Fibroblast of villous mesenchyme (primary cell): Measurements from ENCODE around the gene SCUBE2. TPM values are rescaled to one million over a fixed set of nuclear protein-coding genes. Genes with fewer than 3 reads are reported as not detected.

Experiments
- DNase-seq: peaks from one replicate; pipeline ENCODE4 v3.0.0-alpha.2; 2010; ENCODE audit warnings: low read depth
- H3K4me3 ChIP-seq: 2 replicates; pipeline ENCODE4 v1.5.1; 2011; ENCODE audit warnings: low read depth, mild to moderate bottlenecking, low read length
- total RNA-seq: library from RNA; depleted of rRNA; stranded (reverse); fragments of >200 nt; gene quantifications from 2 replicates; pipeline ENCODE4 v1.2.3, GENCODE V29; 2012
- TF ChIP-seq, protein P1 (sequence below): IDR thresholded peaks from 2 replicates; pipeline ENCODE4 v1.5.1; 2012; ENCODE audit warnings: low read depth, mild to moderate bottlenecking, low read length; ENCODE audit not compliant: insufficient read depth

SCUBE2 gene
- total RNA-seq, result 0.97 and 1.3 TPM in 2 replicates

DNA sequence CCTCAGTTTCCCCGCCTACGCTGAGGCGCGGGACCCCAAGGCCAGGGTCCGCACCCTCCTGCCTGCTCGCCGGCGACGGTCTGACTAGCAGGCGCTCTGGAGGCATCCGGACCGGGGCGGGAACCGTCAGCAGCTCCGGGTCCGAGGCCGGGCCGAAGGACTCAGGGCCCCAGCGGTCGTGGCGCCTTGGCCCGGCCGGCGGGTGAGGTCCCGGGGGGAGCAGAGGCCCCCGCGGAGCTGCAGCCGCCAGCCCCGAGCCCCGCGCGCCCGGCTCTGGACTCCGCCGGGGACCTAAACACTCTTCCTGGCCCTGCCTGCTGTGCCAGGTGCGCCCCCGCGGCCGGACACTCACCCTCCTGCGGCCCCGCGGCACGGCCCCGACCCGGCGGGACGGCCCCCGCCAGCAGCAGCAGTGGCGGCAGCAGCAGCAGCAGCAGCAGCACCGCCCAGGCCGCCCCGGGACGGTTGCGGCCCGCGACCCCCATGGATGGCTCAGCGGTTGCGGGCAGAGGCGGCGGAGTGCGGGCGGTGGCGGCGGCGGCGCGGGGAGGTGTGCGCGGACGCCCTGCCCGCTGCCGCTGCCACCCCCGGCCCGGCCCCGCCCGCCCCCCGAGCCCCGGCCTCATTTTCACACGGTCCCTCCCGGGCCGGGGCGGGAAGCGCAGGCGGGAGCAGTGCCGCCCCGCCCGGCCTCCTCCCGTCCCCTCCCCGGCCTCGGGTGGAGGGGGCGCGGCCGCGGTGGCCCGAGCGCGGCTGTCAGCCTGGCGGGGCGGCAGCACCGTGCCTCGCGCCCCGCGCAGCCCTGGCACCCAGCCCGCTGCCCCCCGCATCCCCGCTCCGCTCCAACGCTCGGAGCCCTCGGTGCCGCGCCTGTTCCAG is at the start of gene SCUBE2:
Gene SCUBE2 (minus strand): TSS at position 556 of the 879 bp plus-strand sequence. CDS start 71 bp downstream, at position 485.
- DNase-seq, result no peak
- peak within 1 kb of the TSS; percentile 48 for H3K4me3 ChIP-seq
- TF ChIP-seq, protein P1, sequence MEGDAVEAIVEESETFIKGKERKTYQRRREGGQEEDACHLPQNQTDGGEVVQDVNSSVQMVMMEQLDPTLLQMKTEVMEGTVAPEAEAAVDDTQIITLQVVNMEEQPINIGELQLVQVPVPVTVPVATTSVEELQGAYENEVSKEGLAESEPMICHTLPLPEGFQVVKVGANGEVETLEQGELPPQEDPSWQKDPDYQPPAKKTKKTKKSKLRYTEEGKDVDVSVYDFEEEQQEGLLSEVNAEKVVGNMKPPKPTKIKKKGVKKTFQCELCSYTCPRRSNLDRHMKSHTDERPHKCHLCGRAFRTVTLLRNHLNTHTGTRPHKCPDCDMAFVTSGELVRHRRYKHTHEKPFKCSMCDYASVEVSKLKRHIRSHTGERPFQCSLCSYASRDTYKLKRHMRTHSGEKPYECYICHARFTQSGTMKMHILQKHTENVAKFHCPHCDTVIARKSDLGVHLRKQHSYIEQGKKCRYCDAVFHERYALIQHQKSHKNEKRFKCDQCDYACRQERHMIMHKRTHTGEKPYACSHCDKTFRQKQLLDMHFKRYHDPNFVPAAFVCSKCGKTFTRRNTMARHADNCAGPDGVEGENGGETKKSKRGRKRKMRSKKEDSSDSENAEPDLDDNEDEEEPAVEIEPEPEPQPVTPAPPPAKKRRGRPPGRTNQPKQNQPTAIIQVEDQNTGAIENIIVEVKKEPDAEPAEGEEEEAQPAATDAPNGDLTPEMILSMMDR, result no peak

DNA sequence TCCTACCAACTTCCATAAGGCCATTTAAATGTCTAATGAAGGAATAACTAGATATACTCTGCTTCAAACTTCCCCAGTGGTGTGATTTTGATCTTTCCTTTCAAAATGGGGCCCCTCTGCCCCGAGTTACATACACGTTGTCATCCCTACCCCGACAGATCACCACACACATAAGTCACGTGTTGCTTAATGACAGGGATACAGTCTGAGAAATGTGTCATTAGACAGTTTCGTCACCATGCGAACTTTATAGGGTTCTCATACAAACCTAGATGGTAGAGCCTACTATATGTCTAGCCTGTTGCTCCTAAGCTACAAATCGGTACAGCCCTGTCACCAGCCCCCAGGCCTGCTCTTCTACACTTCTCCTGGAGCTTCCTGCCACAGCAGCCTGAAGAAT is 49.8 kb upstream of the SCUBE2 start:
- TF ChIP-seq, protein P1, result no peak
- no peak for DNase-seq
- no peak overlapping the region for H3K4me3 ChIP-seq

DNA sequence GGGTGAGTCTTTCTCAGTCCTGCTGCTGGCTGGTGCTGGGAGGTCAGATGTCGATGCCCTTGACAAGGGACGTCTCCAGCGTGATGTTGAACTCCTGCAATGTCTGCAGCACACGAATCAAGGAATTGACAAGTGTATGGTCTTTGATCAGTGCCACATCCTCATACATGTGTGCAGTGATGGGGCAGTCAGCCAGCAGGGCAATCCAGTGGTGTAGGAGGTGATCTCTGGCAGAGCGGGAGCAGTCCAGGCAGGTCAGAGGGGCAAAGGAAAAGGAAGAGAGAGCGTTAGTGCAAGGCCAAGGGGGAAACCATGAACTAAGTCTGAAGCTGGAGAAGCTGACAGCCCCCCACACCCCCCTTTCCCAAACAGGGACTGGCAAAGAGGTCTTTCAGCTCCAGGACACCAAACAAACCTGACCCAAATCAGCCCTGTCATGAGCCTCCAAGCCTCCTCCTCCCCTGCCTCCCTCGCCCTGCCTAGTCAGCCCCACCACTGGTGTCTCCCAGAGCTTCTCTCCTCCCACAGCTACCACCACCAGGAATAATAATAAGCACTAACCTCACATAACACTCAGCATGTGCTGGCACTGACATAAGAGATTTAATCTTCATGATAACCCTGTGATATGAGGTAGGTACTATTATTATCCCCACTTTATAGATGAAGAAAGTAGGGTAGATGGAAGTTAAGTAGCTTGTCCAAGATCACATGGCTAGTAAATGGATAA is 48.4 kb upstream of the SCUBE2 start:
- TF ChIP-seq, protein P1, result no peak
- no peak overlapping the region for H3K4me3 ChIP-seq
- DNase-seq, result no peak

DNA sequence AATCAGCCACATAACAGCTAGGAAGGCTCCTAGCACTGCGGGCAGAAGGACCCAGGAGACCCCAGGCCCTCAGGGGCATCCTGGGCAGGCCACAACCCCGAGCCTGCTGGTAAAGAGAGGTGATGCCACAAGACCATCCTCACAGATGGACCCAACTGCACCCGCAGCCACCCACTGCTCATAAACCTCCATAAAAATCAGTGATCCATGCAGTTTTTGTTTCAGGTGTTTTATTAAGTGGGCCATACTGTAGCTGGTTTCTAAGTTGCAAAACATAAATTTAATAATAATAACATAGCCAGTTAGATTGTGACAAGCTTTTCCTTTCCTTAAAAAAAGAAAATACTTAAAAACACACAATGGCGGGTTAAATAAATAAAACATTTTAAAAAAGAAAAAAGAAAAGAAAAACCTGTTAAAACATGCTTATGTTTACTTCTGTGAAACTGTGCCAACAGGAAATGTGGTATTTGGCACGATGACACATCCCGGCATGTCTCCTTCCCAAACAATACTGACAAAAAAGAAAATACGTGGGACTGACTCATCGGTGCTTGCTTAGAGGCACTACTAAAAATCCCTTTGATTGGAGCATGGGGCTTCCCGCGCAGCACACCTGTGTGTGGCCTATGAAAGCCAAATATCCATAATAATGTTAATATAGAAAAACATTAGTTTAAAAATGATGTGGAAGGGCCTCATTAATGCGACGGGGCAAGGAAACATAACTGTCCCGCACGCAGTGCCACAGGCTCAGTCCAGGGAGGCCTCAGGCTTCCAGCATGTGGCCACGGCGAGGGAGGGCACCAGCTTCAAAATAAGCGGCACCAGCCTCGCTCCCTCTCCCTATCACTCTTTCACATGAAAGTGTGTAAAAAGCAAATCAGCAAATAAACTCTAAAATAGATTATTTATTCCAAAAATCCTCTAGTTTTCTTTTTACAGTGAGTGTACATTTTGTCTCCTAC is 47.5 kb upstream of the SCUBE2 start:
- no peak overlapping the region for H3K4me3 ChIP-seq
- TF ChIP-seq, protein P1, result no peak

DNA sequence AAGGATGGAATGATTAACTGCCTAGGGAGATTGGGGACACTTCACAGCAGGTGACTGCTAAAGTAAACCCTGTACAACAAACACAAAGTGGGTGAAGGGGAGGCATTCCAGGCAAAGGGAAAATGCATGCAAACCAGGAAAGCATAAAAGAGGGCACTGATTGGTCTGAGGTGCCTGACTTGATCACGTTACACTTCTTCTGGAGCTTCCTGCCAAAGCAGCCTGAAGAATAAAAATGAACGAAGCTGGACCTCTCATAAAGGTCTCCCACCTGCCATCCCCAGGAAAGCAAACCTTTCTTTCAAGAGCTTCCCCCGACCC is 46.7 kb upstream of the SCUBE2 start:
- TF ChIP-seq, protein P1, result no peak
- no peak for DNase-seq
- no peak overlapping the region for H3K4me3 ChIP-seq

More for the DNA sequence above, 47.5 kb upstream of the SCUBE2 start:
- peak; percentile 72 for DNase-seq
